CD4-positive, alpha-beta T cell treated with Interleukin-2 at 100 ng/mL for 4 hours (primary cell): ENCODE data around the gene RSPH1.
A peak's percentile ranks its signal among the peaks of the same experiment; 100 is the strongest.

Experiments
- DNase-seq: peaks from one replicate; pipeline ENCODE4 v3.0.0-alpha.2; 2020; ENCODE audit warnings: low spot score

The RSPH1 gene

GRCh38 chr21:42426876-42427480, 69.0 kb downstream of the RSPH1 start:
- DNase-seq, result no peak

DNA sequence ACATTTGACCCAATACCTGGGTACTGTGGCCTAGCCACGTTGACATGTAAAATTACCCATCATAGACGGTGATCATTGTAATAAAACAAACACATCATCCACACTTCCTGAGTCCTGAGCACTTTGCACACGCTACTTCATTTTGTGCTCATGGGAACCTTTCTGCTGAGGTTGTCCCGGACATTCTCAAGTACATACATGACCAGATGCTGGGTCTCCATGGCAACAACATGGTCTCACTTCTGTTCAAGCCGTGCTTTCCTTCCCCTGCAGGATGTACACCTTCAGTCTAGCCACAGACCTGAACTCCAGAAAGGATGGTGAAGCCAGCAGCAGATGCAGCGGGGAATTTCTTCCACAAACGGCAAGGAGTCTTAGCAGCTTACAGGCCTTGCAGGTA, 69.6 kb downstream of the RSPH1 start:
- no peak for DNase-seq

DNA sequence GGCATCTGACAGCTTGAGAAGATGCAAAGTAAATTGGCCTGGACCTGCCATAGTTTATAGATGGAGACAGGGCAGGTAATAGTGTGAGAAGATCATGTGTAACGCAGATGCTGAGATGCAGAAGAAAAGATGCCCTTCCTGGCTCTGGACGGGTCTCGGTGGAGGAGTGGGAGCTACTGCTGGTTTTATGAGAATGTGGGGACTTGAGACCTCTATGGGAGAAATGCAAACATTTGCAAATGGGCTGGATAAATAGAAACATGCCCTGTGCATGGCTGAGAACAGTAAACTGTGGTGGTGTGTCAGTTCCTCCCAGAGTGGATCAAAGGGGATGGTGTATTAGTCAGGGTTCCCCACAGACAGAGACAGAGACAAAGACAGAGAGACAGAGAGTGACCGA, 70.4 kb downstream of the RSPH1 start:
- peak; percentile 59 for DNase-seq

- DNase-seq, result peak; percentile 87
Observed at GRCh38 chr21:42424914-42425541, 71.0 kb downstream of the RSPH1 start.

DNA sequence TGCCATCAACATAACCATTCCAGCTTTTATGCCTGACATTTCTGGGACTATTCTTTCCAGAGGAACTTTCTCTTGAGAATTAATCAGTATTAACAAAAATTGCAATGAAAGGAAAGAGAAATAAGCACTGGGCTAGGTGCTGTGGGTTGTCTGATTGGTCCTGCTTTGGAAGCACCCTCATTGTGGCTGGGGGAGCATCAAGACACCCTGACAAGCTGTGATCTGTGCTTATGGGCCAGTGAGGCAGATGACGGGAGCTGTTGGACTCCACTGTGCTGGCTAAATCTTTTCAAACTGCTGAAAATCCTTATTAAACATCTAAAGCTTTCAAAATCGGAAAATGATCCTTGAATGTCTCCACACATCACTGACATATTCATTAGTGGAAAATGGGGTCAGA, 72.3 kb downstream of the RSPH1 start:
- DNase-seq, result no peak

- peak; percentile 53 for DNase-seq
Observed at GRCh38 chr21:42423197-42423675, 72.8 kb downstream of the RSPH1 start.
